GM21423 (cell line): ENCODE data around the gene ISL1.

ENCODE experiments used
- ATAC-seq: cut with Tn5 transposase; IDR thresholded peaks from one replicate; pipeline ENCODE4 v1.9.1; 2021; ENCODE audit warnings: mild to moderate bottlenecking, moderate library complexity; ENCODE audit not compliant: unreplicated experiment

The ISL1 gene

GRCh38 chr5:51439232-51439631, 56.0 kb downstream of the ISL1 start:
- no peak for ATAC-seq
